ENCODE results near the gene ADGRV1.

ADGRV1 gene

DNA sequence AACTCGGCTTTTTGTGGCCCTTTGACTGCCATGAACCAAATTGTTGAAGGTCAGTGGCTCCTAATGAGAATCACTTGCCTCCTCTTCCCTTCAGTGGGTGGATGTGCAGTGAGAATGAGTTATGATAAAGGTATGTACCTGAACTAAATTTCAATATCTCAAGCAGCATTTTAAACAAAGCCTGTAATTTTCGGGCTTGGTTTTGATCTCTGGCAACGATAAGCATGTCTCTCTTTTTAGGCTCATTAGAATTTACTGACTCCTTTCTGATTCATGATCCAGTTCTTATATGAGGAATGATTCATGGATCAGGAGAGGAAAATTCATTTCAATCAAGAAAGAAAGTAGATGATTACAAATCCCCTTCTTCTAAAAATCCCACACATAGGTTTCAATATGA, 519.0 kb downstream of the ADGRV1 start:
- H3K27ac ChIP-seq (ENCODE audit: low read depth, low read length) = no peak overlapping the region
- WGBS = 94% methylated on average over 3 of the region's 3 CpGs

DNA sequence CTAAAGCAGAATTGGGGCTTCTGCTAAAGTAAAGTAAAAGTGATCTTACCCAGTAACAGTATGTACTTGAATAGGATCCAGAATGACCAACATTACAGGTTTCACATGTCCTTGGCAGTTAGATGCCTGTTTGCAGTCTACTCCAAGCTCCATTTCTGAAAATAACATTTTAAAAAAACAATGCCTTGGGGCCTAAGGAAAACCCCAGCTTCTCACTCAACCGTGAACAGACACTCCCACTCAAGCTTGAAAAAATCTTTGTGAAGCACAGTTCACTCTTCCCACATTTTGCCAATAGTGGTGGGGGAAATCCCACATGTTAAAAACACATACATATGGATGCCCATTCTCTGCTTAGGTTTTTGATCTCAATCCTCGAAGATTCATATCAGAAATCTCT, 520.4 kb downstream of the ADGRV1 start:
- Histone ChIP-seq H3K4me1 (ENCODE audit: insufficient read depth, low read length) (no peaks in the 10 kb centered on the region), H3K4me3 (ENCODE audit: low read length) (no peak overlapping the region), H3K27me3 (ENCODE audit: insufficient read depth, low read length) (no peaks in the 10 kb centered on the region), H3K27ac (ENCODE audit: low read depth, low read length) (no peak overlapping the region), H3K36me3 (ENCODE audit: insufficient read depth, low read length) (peaks cover 3% of the 10 kb centered on the region; the same call in 1 of the 2 replicates), H3K9me3 (ENCODE audit: insufficient read depth, low read depth, low read length) (no peaks in the 10 kb centered on the region), H3K9ac (ENCODE audit: low read depth, low read length) (no peak overlapping the region)
- 88% methylated on average over 2 of the region's 2 CpGs for WGBS

More for the DNA sequence above, 519.0 kb downstream of the ADGRV1 start:
- Histone ChIP-seq H3K36me3 (ENCODE audit: insufficient read depth, low read length) (peaks cover 15% of the 10 kb centered on the region), H3K4me1 (ENCODE audit: insufficient read depth, low read length) (no peaks in the 10 kb centered on the region), H3K4me3 (ENCODE audit: low read length) (no peak overlapping the region), H3K9me3 (ENCODE audit: insufficient read depth, low read depth, low read length) (no peaks in the 10 kb centered on the region), H3K27me3 (ENCODE audit: insufficient read depth, low read length) (no peaks in the 10 kb centered on the region), H3K9ac (ENCODE audit: low read depth, low read length) (no peak overlapping the region)

DNA sequence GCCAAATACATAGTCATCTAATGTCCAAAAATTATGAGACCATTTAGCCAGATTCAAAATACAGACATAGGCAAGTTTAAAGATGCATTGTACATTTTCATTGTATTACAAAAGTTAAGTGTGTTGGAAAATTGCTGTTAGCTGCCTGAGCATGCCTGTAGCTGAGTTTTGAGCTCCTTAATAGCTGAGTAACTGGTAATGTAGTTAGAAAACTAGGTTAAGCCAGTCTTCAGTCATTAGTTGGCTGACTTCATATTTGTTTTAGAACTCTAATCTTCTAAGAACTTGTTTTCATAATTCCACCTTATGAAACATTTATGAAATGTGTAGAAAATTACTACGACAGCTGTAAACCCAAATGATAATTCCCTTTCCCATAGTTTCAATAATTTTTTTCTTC, 531.2 kb downstream of the ADGRV1 start:
- peaks cover 13% of the 10 kb centered on the region for H3K4me1 ChIP-seq (ENCODE audit: insufficient read depth, low read length)
- no peak overlapping the region for H3K27ac ChIP-seq (ENCODE audit: low read depth, low read length)
- H3K9ac ChIP-seq (ENCODE audit: low read depth, low read length) = no peak overlapping the region
- no peaks in the 10 kb centered on the region for H3K27me3 ChIP-seq (ENCODE audit: insufficient read depth, low read length)
- H3K4me3 ChIP-seq (ENCODE audit: low read length) = no peak overlapping the region
- WGBS = 83% methylated on average over 1 of the region's 1 CpG
- H3K36me3 ChIP-seq (ENCODE audit: insufficient read depth, low read length) = no peaks in the 10 kb centered on the region
- H3K9me3 ChIP-seq (ENCODE audit: insufficient read depth, low read depth, low read length) = no peaks in the 10 kb centered on the region

DNA sequence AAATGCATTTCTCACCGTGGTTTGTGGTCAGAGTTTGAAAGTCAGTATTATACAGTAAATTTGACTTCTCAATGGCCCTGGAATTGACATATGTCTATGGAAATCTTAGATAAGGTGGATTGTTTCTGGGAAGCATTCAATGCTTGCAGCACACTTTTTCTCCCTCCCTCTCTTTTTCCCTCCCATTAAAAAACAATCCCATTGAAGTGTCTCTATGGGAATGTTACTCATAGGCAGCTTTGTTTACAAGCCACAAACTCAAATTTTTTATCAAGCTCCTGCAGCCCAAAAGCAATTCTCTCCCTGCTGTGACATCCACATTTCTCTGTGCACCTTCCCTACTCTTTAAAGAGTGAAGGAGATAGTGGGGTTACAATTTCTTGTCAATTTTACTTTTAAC, 532.4 kb downstream of the ADGRV1 start:
- H3K36me3 ChIP-seq (ENCODE audit: insufficient read depth, low read length) = no peaks in the 10 kb centered on the region
- 83% methylated on average over 1 of the region's 1 CpG for WGBS
- H3K9me3 ChIP-seq (ENCODE audit: insufficient read depth, low read depth, low read length) = no peaks in the 10 kb centered on the region
- no peak overlapping the region for H3K4me3 ChIP-seq (ENCODE audit: low read length)
- no peaks in the 10 kb centered on the region for H3K27me3 ChIP-seq (ENCODE audit: insufficient read depth, low read length)
- H3K27ac ChIP-seq (ENCODE audit: low read depth, low read length) = no peak overlapping the region
- no peak overlapping the region for H3K9ac ChIP-seq (ENCODE audit: low read depth, low read length)
- peaks cover 21% of the 10 kb centered on the region for H3K4me1 ChIP-seq (ENCODE audit: insufficient read depth, low read length)

DNA sequence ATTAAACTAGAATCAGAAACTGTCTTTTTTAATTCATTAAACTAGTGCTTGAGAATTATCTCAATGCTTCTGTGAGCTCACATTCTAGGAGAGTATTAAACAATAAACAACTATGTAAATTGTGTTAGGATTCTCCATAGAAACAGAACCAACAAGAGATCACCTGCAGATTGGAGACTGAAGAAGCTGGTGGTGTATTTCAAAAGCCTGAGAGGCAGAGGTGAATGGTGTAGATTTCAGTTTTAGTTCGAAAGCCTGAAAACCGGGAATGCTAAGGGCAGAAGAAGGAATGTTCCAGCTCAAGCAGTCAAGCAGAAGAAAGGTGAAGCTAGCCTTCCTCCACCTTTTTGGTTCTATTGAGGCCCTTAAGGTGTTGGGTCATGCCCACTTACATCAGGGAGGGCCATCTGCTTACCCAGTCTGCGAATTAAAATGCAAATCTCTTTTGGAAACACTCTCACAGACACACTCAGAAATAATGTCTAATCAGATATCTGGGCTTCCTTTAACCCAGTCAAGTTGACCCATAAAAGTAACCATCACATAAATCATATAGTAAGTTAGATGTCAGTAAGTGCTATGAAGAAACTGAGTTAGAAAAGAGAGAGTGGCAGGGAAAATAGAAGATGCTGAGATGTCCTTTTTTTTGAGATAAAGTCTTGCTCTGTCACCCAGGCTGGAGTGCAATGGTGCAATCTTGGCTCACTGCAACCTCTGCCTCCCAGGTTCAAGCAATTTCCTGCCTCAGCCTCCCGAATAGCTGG, 533.1 kb downstream of the ADGRV1 start:
- no peak overlapping the region for H3K27ac ChIP-seq (ENCODE audit: low read depth, low read length)
- no peak overlapping the region for H3K9ac ChIP-seq (ENCODE audit: low read depth, low read length)
- H3K9me3 ChIP-seq (ENCODE audit: insufficient read depth, low read depth, low read length) = no peaks in the 10 kb centered on the region
- peaks cover 28% of the 10 kb centered on the region for H3K4me1 ChIP-seq (ENCODE audit: insufficient read depth, low read length)
- H3K4me3 ChIP-seq (ENCODE audit: low read length) = no peak overlapping the region
- H3K36me3 ChIP-seq (ENCODE audit: insufficient read depth, low read length) = no peaks in the 10 kb centered on the region
- H3K27me3 ChIP-seq (ENCODE audit: insufficient read depth, low read length) = no peaks in the 10 kb centered on the region
- WGBS = 90% methylated on average over 4 of the region's 4 CpGs

DNA sequence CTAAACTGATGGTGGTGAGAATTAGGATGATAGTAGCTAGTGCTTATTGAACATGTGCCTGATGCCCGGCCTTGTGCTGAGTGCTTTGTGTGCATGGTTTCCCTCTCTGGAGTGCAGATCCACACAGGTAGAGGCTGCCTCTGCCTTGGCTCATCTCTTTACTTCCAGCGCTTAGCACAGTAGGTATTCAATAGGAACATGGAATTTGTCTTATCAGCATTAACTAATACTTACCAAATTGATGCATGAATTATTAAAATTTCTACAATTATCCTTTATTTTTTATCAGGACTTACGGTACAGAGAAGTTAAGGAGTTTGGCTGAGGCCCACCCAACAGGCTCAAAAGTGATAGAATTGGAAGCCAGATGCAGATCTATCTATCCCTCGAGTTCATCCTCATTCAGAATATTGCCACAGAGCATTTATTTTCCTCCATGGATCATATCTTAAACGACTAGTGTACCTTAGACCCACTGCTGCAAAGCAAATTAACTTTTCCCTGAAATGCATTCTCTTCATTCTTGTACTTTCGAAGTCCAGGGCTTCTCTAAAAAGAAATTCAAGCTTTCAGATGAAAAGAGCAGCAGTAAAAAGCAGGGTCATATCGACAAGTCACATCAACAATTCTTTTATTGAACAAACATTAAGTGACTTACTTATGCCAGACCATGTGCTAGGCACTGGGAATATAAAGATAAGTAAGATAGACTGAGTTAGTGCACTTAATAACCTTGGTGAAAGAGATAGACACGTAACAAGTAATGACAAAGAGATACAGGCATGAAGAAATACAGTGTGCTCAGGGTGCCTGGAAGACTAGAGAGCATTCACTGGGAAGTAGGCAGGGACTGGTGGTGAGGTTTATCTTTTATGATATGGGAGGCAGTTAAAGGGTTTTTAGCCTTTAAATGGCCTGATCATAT, 534.5 kb downstream of the ADGRV1 start:
- Histone ChIP-seq H3K4me1 (ENCODE audit: insufficient read depth, low read length) (peaks cover 38% of the 10 kb centered on the region), H3K9me3 (ENCODE audit: insufficient read depth, low read depth, low read length) (no peaks in the 10 kb centered on the region), H3K9ac (ENCODE audit: low read depth, low read length) (no peak overlapping the region), H3K36me3 (ENCODE audit: insufficient read depth, low read length) (no peaks in the 10 kb centered on the region), H3K27ac (ENCODE audit: low read depth, low read length) (no peak overlapping the region), H3K4me3 (ENCODE audit: low read length) (no peak overlapping the region), H3K27me3 (ENCODE audit: insufficient read depth, low read length) (no peaks in the 10 kb centered on the region)
- WGBS = 93% methylated on average over 8 of the region's 8 CpGs

DNA sequence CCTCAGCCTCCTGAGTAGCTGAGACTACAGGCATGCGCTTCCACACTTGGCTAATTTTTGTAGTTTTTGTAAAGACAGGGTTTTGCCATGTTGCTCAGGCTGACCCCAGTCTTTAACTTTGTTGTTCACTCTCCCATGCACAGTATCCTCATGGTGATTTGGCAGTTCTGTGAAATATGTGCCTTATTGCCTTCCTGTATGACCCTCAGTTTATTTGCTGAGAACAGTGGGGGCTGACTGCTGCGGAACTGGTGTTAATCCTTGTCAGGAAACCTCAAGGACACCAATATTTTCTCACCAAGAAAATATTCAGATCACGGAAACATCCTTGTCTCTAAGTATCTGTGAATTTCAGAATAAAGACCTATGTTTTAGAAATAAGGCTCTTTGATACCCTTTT, 536.7 kb downstream of the ADGRV1 start:
- Histone ChIP-seq H3K27ac (ENCODE audit: low read depth, low read length) (peak overlapping the region; percentile 87; the same call in 1 of the 2 replicates), H3K4me1 (ENCODE audit: insufficient read depth, low read length) (peaks cover 45% of the 10 kb centered on the region), H3K4me3 (ENCODE audit: low read length) (no peak overlapping the region), H3K36me3 (ENCODE audit: insufficient read depth, low read length) (no peaks in the 10 kb centered on the region), H3K9me3 (ENCODE audit: insufficient read depth, low read depth, low read length) (no peaks in the 10 kb centered on the region), H3K9ac (ENCODE audit: low read depth, low read length) (peak overlapping the region; percentile 7; the same call in 1 of the 2 replicates), H3K27me3 (ENCODE audit: insufficient read depth, low read length) (no peaks in the 10 kb centered on the region)
- 85% methylated on average over 2 of the region's 3 CpGs for WGBS

DNA sequence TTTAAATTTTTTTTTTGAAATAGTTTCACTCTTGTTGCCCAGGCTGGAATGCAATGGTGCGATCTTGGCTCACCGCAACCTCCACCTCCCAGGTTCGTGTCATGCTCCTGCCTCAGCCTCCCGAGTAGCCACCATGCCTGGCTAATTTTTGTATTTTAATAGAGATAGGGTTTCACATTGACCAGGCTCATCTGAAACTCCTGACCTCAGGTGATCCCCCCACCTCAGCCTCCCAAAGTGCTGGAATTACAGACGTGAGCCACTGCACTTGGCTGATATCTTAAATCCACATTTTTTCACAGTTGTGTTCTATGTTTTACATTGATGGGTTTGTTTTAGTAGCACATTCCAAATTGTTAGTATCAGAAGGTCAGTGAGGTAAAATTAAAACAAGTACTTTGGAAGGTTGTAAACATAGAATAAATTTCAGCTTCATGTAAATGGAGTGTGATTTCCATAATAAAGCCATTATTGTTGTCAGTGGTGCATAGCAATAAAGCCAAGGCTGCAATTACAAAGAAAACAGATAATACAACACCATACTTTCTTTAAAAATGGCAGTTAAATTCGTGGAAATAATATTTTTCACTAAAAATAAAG, 537.3 kb downstream of the ADGRV1 start:
- Histone ChIP-seq H3K27ac (ENCODE audit: low read depth, low read length) (peak overlapping the region; percentile 87; the same call in 1 of the 2 replicates), H3K36me3 (ENCODE audit: insufficient read depth, low read length) (no peaks in the 10 kb centered on the region), H3K9me3 (ENCODE audit: insufficient read depth, low read depth, low read length) (no peaks in the 10 kb centered on the region), H3K4me1 (ENCODE audit: insufficient read depth, low read length) (peaks cover 41% of the 10 kb centered on the region), H3K4me3 (ENCODE audit: low read length) (peak overlapping the region; percentile 4; the same call in 1 of the 2 replicates), H3K27me3 (ENCODE audit: insufficient read depth, low read length) (no peaks in the 10 kb centered on the region), H3K9ac (ENCODE audit: low read depth, low read length) (no peak overlapping the region)
- WGBS = 64% methylated on average over 4 of the region's 6 CpGs

DNA sequence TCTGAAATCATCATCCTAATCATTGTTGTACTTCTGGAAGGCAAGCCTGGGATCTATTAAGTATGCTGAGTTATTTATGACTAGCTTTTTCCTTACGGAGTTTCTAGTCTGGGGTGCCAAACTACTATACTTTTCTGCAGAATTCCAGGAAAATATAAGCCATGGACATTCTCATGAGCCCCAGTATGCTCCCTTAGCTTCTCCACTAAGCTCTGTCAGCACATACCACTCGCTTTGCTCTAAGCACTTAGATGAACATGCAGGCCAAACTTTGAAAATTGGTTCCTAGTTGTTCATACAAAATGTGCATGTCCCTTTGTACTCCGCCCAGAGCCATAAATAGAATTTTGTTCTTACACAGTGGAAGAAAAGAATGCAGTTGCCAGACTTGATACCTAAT, 539.9 kb downstream of the ADGRV1 start:
- no peaks in the 10 kb centered on the region for H3K9me3 ChIP-seq (ENCODE audit: insufficient read depth, low read depth, low read length)
- H3K4me1 ChIP-seq (ENCODE audit: insufficient read depth, low read length) = peaks cover 38% of the 10 kb centered on the region
- 95% methylated on average over 3 of the region's 3 CpGs for WGBS
- no peak overlapping the region for H3K4me3 ChIP-seq (ENCODE audit: low read length)
- H3K36me3 ChIP-seq (ENCODE audit: insufficient read depth, low read length) = peaks cover 14% of the 10 kb centered on the region
- no peak overlapping the region for H3K9ac ChIP-seq (ENCODE audit: low read depth, low read length)
- H3K27me3 ChIP-seq (ENCODE audit: insufficient read depth, low read length) = no peaks in the 10 kb centered on the region
- no peak overlapping the region for H3K27ac ChIP-seq (ENCODE audit: low read depth, low read length)

DNA sequence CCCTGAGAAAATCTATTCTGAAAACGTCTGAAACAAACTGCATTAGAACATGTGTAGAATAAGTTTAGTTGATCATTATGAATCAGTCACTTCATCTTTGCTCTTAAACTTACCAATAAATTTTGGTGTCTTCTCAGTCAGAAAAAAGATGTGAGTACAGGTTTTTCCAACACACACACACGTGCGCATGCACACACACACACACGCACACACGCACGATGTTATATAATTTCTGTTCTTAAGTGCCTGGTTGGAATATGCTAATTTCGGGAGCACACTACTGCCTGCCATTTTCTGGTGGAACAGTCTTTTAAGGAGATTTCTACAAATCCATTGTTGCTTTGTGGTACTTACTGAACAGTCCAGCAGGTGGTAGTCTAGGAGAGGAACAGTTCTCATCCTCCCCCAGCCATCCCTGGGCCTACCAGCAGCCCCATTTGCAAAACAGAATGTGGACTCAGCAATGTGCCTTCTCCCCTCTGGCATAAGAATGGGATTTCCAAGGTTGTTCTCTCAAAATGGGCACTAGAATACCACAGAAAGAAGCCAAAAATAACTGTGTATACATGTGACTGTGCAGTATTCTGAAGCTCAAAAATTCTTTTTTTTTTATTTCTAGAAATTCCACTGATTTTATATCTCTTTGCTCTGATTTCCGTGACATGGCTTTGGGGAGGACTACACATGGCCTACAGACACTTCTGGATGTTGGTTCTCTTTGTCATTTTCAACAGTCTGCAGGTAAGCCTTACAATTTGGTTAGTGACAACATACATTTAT, 543.2 kb downstream of the ADGRV1 start:
- peaks cover 26% of the 10 kb centered on the region for H3K4me1 ChIP-seq (ENCODE audit: insufficient read depth, low read length)
- no peak overlapping the region for H3K4me3 ChIP-seq (ENCODE audit: low read length)
- no peak overlapping the region for H3K9ac ChIP-seq (ENCODE audit: low read depth, low read length)
- no peak overlapping the region for H3K27ac ChIP-seq (ENCODE audit: low read depth, low read length)
- no peaks in the 10 kb centered on the region; the same call in 1 of the 2 replicates for H3K9me3 ChIP-seq (ENCODE audit: insufficient read depth, low read depth, low read length)
- WGBS = 78% methylated on average over 6 of the region's 8 CpGs
- H3K27me3 ChIP-seq (ENCODE audit: insufficient read depth, low read length) = no peaks in the 10 kb centered on the region
- peaks cover 32% of the 10 kb centered on the region for H3K36me3 ChIP-seq (ENCODE audit: insufficient read depth, low read length)
